CMK (cell line): Measurements from ENCODE around the gene MTURN.
"Not testable (repeated sequence)": the region's sequence is repeated elsewhere in the genome, so short reads cannot be mapped to it uniquely, and the experiment has no call there.

ENCODE experiments used
- DNase-seq: peaks from one replicate; pipeline ENCODE4 v3.0.0-alpha.2; 2010; ENCODE audit warnings: low read depth

The MTURN gene

GRCh38 chr7:30134611-30135300 is at the start of gene MTURN:
Gene MTURN, plus strand, starts transcription at chr7:30134986. Its CDS starts 151 bp downstream, at chr7:30135137.
- DNase-seq = no peak

GRCh38 chr7:30086529-30086928 is 48.3 kb upstream of the MTURN start:
- no peak for DNase-seq

GRCh38 chr7:30087371-30087770 is 47.4 kb upstream of the MTURN start:
- no peak for DNase-seq

GRCh38 chr7:30088362-30088761 is 46.4 kb upstream of the MTURN start:
- no peak for DNase-seq

- no peak for DNase-seq
These were observed 44.7 kb upstream of the MTURN start for GRCh38 chr7:30090111-30090510.

GRCh38 chr7:30091491-30091912 is 43.3 kb upstream of the MTURN start:
- no peak for DNase-seq

- DNase-seq = no peak
These were observed 42.8 kb upstream of the MTURN start for GRCh38 chr7:30091987-30092386.

- DNase-seq = no peak
These were observed 41.3 kb upstream of the MTURN start for GRCh38 chr7:30093420-30093952.

- DNase-seq = not testable (repeated sequence)
These were observed 36.2 kb upstream of the MTURN start for GRCh38 chr7:30098599-30098998.

GRCh38 chr7:30102281-30102680 is 32.5 kb upstream of the MTURN start:
- no peak for DNase-seq

GRCh38 chr7:30104157-30104556 is 30.6 kb upstream of the MTURN start:
- DNase-seq = no peak

GRCh38 chr7:30112103-30112713 is 22.6 kb upstream of the MTURN start:
- no peak for DNase-seq

- no peak for DNase-seq
These were observed 21.6 kb upstream of the MTURN start for GRCh38 chr7:30113144-30113543.

GRCh38 chr7:30114536-30115238 is 20.1 kb upstream of the MTURN start:
- no peak for DNase-seq

GRCh38 chr7:30115709-30116297 is 19.0 kb upstream of the MTURN start:
- no peak for DNase-seq

GRCh38 chr7:30116771-30117170 is 18.0 kb upstream of the MTURN start:
- DNase-seq = no peak

GRCh38 chr7:30117896-30118295 is 16.9 kb upstream of the MTURN start:
- DNase-seq = no peak

- DNase-seq = no peak
These were observed 14.8 kb upstream of the MTURN start for GRCh38 chr7:30119890-30120577.

- DNase-seq = no peak
These were observed 813 bp upstream of the MTURN start for GRCh38 chr7:30133736-30134610.

- no peak for DNase-seq
These were observed 723 bp downstream of the MTURN start for GRCh38 chr7:30135301-30136116.
